Lung (tissue), 12 donors: ENCODE measurements around the gene EHMT2. TPM values are rescaled to one million over a fixed set of nuclear protein-coding genes. Genes with fewer than 3 reads are reported as not detected.

Source experiments
- ATAC-seq: fragments of 200-7000 bp; cut with Tn5 transposase; one replicate; pipeline ENCODE4 v1.9.1; 2020; ENCODE audit warnings: moderate number of reproducible peaks; ENCODE audit not compliant: insufficient read depth, low FRiP score
- DNase-seq, 3 donors: peaks; one replicate each; pipeline ENCODE4 v3.0.0-alpha.2; 2013 to 2017
- H3K27ac ChIP-seq, 2 donors: one replicate each; pipeline ENCODE4 v1.5.1; 2013; ENCODE audit warnings: mild to moderate bottlenecking in 2 of 2, moderate library complexity in 2 of 2, control low read depth in 1 of 2, inconsistent platforms in 1 of 2, low read depth in 1 of 2, low read length in 1 of 2
- H3K27me3 ChIP-seq, 3 donors: one replicate each; pipeline ENCODE4 v1.5.1; 2013; ENCODE audit warnings: low read length in 2 of 3; ENCODE audit not compliant: control insufficient read depth in 3 of 3, insufficient read depth in 3 of 3
- H3K36me3 ChIP-seq, 4 donors: one replicate each; pipeline ENCODE4 v1.5.1; 2013; ENCODE audit warnings: low read length in 4 of 4, mild to moderate bottlenecking in 1 of 4, moderate library complexity in 1 of 4; ENCODE audit not compliant: control insufficient read depth in 4 of 4, insufficient read depth in 4 of 4
- H3K4me1 ChIP-seq, 5 donors: one replicate each; pipeline ENCODE4 v1.5.1; 2013; ENCODE audit warnings: low read length in 5 of 5, mild to moderate bottlenecking in 2 of 5, moderate library complexity in 1 of 5; ENCODE audit not compliant: control insufficient read depth in 5 of 5, insufficient read depth in 5 of 5
- H3K4me3 ChIP-seq: one replicate; pipeline ENCODE4 v1.5.1; 2013; ENCODE audit warnings: mild to moderate bottlenecking, control low read depth, moderate library complexity
- H3K9ac ChIP-seq, 2 donors: one replicate each; pipeline ENCODE4 v1.5.1; 2013; ENCODE audit warnings: low read length in 2 of 2, control low read depth in 1 of 2; ENCODE audit not compliant: insufficient read depth in 1 of 2
- H3K9me3 ChIP-seq, 4 donors: one replicate each; pipeline ENCODE4 v1.5.1; 2013; ENCODE audit warnings: low read length in 3 of 4, mild to moderate bottlenecking in 1 of 4, moderate library complexity in 1 of 4; ENCODE audit not compliant: control insufficient read depth in 4 of 4, insufficient read depth in 3 of 4
- CTCF ChIP-seq: IDR thresholded peaks from 2 replicates; pipeline ENCODE4 v1.5.1; 2012; ENCODE audit warnings: mild to moderate bottlenecking; ENCODE audit errors: control extremely low read depth, extremely low read depth
- WGBS, 2 donors: extraction: QIAGEN DNeasy Blood & Tissue Kit; methylation state at CpG; one replicate each; pipeline ENCODE4 v1.1.7; 2013; 5-methylcytosine and 5-hydroxymethylcytosine counted together
- polyA plus RNA-seq, 2 donors: library from polyadenylated mRNA; stranded (reverse); fragments of 200-250 nt; gene quantifications; one replicate each; pipeline ENCODE4 v1.2.1, GENCODE V29; 2013
- total RNA-seq, 2 donors: library from RNA; depleted of rRNA in 1 of 2; stranded (reverse); fragments of >200 nt in 1 of 2; gene quantifications; one replicate each; pipeline ENCODE4 v1.2.1, GENCODE V29; 2014 to 2021
- donor health status: control.
- donor health status: control.
- donor health status: Bipolar disorder and iron deficiency.
- donor health status: healthy.
- donor health status: DM: yes; HTN: yes; CAD: no.

Gene EHMT2
- total and polyA plus RNA-seq, 4 donors = 21.2 to 43.4 (median 34.8) TPM

- TF ChIP-seq CTCF = no peak
- H3K27me3 ChIP-seq = no peaks in the 10 kb centered on the region
- H3K27ac ChIP-seq = peak within 1 kb of the TSS in 1 of 2 donors; percentile 81
- DNase-seq (no peak), ATAC-seq (peak; percentile 56)
- 58 to 73% methylated on average over 11 of the region's 11 CpGs for WGBS, 2 donors
- peak within 1 kb of the TSS; percentile 29 for H3K4me3 ChIP-seq
- H3K4me1 ChIP-seq = no peaks in the 10 kb centered on the region
- H3K9ac ChIP-seq = no peak within 1 kb of the TSS
- H3K36me3 ChIP-seq = no peaks in the 10 kb centered on the region
- no peaks in the 10 kb centered on the region for H3K9me3 ChIP-seq
Observed at GRCh38 chr6:31927242-31927862, 29.9 kb upstream of the EHMT2 start, which contains the start of gene C2. C2 (plus strand) TSS chr6:31927717; CDS start chr6:31927753, 36 bp downstream.

GRCh38 chr6:31922942-31923341, 25.4 kb upstream of the EHMT2 start:
- no peak overlapping the region for H3K4me3 ChIP-seq
- H3K9ac ChIP-seq = no peak overlapping the region
- TF ChIP-seq CTCF = no peak
- H3K4me1 ChIP-seq = peaks cover 0 to 8% (median 0%) of the 10 kb centered on the region in 5 donors
- no peaks in the 10 kb centered on the region for H3K9me3 ChIP-seq
- WGBS, 2 donors = 14 to 22% methylated on average over 5 of the region's 5 CpGs
- DNase-seq = no peak
- no peak overlapping the region for H3K27ac ChIP-seq
- no peak for ATAC-seq
- H3K27me3 ChIP-seq = no peaks in the 10 kb centered on the region
- H3K36me3 ChIP-seq = no peaks in the 10 kb centered on the region

- Histone ChIP-seq H3K27ac (peak overlapping the region in 1 of 2 donors; percentile 2), H3K4me3 (no peak overlapping the region), H3K9ac (no peak overlapping the region), H3K36me3 (no peaks in the 10 kb centered on the region), H3K4me1 (peaks cover 0 to 8% (median 0%) of the 10 kb centered on the region in 5 donors), H3K9me3 (no peaks in the 10 kb centered on the region), H3K27me3 (no peaks in the 10 kb centered on the region)
- DNase-seq = peak in 2 of 3 donors; percentile 21 to 61
- 19 to 27% methylated on average over 2 of the region's 2 CpGs for WGBS, 2 donors
- peak; percentile 47 for ATAC-seq
- no peak for TF ChIP-seq CTCF
Observed at GRCh38 chr6:31920811-31921210, 23.3 kb upstream of the EHMT2 start.
